GM12875 (cell line): ENCODE results near the gene ZNF550.
"Not testable (repeated sequence)": the region's sequence is repeated elsewhere in the genome, so short reads cannot be mapped to it uniquely, and the experiment has no call there.

Experiments
- H3K4me3 ChIP-seq: one replicate; pipeline ENCODE4 v1.5.1; 2011; ENCODE audit warnings: low read depth, low read length, control low read depth
- CTCF ChIP-seq: IDR thresholded peaks from 2 replicates; pipeline ENCODE4 v1.5.1; 2011; ENCODE audit warnings: low read depth, mild to moderate bottlenecking, control low read depth, inconsistent platforms, low read length, moderate library complexity, borderline replicate concordance; ENCODE audit not compliant: insufficient read depth

ZNF550 gene

GRCh38 chr19:57515255-57515654 lies 44.4 kb downstream of the ZNF550 start:
- no peak overlapping the region for H3K4me3 ChIP-seq
- TF ChIP-seq CTCF, result no peak

DNA sequence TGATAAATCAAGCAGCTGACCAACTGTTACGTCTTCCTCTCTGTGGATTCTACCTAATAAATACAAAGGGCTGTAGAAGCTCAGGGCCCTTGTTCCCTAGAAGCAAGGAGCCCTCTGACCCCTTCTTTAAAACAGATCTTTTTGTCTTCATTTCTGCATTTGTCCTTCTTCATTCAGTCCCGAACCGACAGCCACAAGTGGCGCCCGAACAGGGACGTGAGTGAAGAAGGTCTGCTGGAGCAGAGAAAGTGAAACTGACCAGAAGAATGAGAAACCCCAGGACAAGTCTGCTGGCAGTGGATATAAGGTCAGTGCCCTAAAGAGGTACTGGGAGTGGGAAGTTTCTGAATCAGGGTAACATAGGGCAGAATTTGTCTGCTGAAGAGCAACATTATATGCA lies 46.8 kb downstream of the ZNF550 start:
- TF ChIP-seq CTCF, result no peak
- no peak overlapping the region for H3K4me3 ChIP-seq

DNA sequence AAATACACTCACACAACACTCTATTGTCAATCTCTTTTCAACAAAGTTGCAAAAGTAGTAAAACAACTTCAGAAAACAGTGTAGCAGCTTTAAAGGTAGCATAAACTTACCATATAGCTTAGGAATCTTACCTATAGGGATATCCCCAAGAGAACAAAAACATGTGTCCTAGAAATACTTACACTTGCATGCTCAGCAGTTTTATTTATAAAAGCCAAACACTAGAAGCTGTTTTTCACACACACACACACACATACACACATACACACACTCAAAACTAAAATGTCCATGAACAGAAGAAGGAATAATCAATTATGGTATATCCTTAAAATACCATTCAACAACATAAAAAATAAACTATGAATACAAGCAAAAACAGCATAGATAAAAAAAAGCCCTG lies 48.2 kb downstream of the ZNF550 start:
- H3K4me3 ChIP-seq, result no peak overlapping the region
- no peak for TF ChIP-seq CTCF

DNA sequence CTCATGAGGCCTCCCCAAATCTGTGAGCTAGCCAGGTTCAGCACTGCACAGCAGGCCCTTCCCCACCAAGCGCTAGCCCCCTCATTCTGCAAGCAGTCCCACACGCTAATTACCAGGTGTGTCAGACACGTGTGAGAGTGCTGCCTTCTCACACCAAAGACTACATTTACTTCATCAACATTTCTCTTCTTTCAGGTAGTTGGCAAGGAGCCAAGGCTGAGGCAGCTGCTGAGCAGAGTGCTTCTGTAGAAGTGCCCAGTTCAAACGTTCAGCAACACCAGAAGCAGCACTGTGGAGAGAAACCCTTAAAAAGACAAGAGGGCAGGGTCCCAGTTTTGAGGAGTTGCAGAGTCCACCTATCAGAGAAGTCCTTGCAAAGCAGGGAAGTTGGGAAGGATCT lies 53.5 kb downstream of the ZNF550 start:
- no peak for TF ChIP-seq CTCF
- no peak overlapping the region for H3K4me3 ChIP-seq

GRCh38 chr19:57500400-57500799 lies 59.3 kb downstream of the ZNF550 start:
- peak overlapping the region; percentile 11 for H3K4me3 ChIP-seq

DNA sequence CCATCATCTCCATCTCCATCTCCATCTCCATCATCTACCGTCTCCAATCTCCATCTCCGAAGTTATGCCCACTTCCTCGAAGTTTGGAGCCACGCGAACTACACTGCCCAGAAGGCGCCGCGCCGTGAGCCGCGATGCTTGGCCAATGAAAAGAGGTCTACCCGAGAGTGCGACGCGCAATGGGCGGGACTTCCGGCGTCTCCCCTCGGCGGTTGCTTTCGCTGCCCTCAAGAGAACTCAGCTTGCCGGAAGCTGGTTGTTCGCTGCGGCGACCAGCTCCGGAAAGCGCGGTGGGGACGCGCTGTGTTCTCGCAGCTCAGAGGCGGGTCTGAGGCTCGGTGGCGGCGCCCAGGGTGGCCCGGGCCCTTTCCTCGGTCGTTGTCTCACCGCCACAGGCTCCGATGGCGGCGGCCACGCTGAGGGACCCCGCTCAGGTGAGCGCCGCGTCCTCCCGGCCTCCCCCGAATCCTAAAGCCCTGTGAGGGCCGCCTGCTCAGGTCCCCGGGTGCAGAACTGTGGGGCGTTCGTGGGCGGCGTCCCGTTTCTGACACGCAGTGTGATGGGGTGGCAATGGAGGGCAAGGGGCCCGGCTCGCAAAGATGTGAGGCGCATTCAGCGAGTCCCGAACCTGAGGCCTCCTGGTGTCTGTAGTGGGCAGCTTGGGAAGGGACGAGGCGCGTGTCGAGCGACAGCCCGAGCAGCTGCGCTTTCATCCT lies 59.8 kb downstream of the ZNF550 start, which contains the start of gene ZNF773:
Gene ZNF773 (plus strand): TSS at position 259 of the 716 bp plus-strand sequence. CDS start 143 bp downstream, at position 402.
- H3K4me3 ChIP-seq, result peak within 1 kb of the TSS; percentile 77

- H3K4me3 ChIP-seq, result not testable (repeated sequence)
These were observed 60.4 kb downstream of the ZNF550 start for GRCh38 chr19:57499332-57499679.

DNA sequence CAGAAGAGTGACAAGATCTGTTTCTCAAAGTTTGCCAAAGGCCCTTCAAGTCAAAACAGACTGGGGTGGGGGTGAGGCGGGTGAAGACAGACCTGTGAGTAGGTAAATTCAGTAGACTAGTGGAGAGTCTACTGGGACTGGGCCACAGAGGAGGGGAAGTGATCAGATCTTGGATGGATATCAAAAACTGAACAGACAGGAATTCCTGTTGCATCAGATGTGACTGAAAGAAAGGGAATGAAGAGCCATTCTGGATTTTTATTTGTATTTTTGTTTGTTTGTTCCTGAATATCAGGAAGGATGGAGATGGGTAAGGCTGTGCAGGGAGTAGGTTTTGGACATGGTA lies 71.4 kb downstream of the ZNF550 start:
- not testable (repeated sequence) for H3K4me3 ChIP-seq

- peak within 1 kb of the TSS; percentile 94 for H3K4me3 ChIP-seq
These were observed 72.0 kb downstream of the ZNF550 start, which contains the start of gene ZNF419 for GRCh38 chr19:57487477-57488298. Gene ZNF419 (plus strand): TSS chr19:57487750. CDS start chr19:57487951, 201 bp downstream.
